ENCODE measurements around the gene CMTM8. TPM values are rescaled to one million over a fixed set of nuclear protein-coding genes. Genes with fewer than 3 reads are reported as not detected.

The CMTM8 gene
- total and polyA plus RNA-seq, 2 experiments from 2014 or later, result 19.9 to 24.5 TPM

- ATAC-seq, result peak; percentile 85
- H3K27ac Mint-ChIP-seq, result peak overlapping the region; percentile 96
- no peaks in the 10 kb centered on the region; the same call in 2 of the 3 replicates for H3K9me3 Mint-ChIP-seq
- Histone ChIP-seq H3K4me3 (peak overlapping the region; percentile 56), H3K4me1 (ENCODE audit: insufficient read depth) (peaks cover 31% of the 10 kb centered on the region), H3K9me2 (ENCODE audit: insufficient read depth) (no peaks in the 10 kb centered on the region), H4K20me1 (replicated peaks; ENCODE audit: insufficient read depth) (no peaks in the 10 kb centered on the region; the same call in 1 of the 2 replicates), H2AFZ (peak overlapping the region; percentile 15), H3K4me2 (peak overlapping the region; percentile 82), H3K27ac (ENCODE audit: low read depth) (peak overlapping the region; percentile 94), H3K36me3 (ENCODE audit: insufficient read depth) (no peaks in the 10 kb centered on the region), H3F3A (replicated peaks; ENCODE audit: low read depth) (peaks cover 14% of the 10 kb centered on the region), H3K27me3 (ENCODE audit: insufficient read depth) (no peaks in the 10 kb centered on the region), H3K79me2 (replicated peaks; ENCODE audit: insufficient read depth) (peaks cover 70% of the 10 kb centered on the region)
- DNase-seq (ENCODE audit: low spot score), result peak; percentile 88
- TF ChIP-seq STAT1 (IDR thresholded peaks at IDR 0.05; ENCODE audit: unreplicated experiment) (no peak), EZH2phosphoT487 (IDR thresholded peaks at IDR 0.05; ENCODE audit: unreplicated experiment) (no peak), NANOG (IDR thresholded peaks at IDR 0.05; ENCODE audit: borderline replicate concordance) (no peak), ZNF462 (CRISPR knock-in tag; IDR thresholded peaks at IDR 0.05) (no peak), CREB1 (CRISPR knock-in tag; IDR thresholded peaks at IDR 0.05; ENCODE audit: low read depth) (peak; percentile 79), ETS1 (IDR thresholded peaks at IDR 0.05) (no peak)
- H3K4me1 Mint-ChIP-seq, result peaks cover 43% of the 10 kb centered on the region
- peak overlapping the region; percentile 68 for H3K4me3 Mint-ChIP-seq
- peaks cover 10% of the 10 kb centered on the region; the same call in 2 of the 3 replicates for H3K36me3 Mint-ChIP-seq (ENCODE audit: low read depth)
- peaks cover 16% of the 10 kb centered on the region for H3K27me3 Mint-ChIP-seq (ENCODE audit: insufficient read depth, low read depth, poor library complexity)
Measured at GRCh38 chr3:32401556-32402081, 163.1 kb downstream of the CMTM8 start.
